B cell (primary cell): ENCODE results near the gene DOCK3. TPM values are rescaled to one million over a fixed set of nuclear protein-coding genes. Genes with fewer than 3 reads are reported as not detected.

Experiments used
- ATAC-seq: fragments of 200-7000 bp; cut with Tn5 transposase; one replicate; pipeline ENCODE4 v1.10.0; 2021; ENCODE audit warnings: low read depth, mild to moderate bottlenecking, moderate number of reproducible peaks, moderate library complexity
- CTCF ChIA-PET: fragments of 350-600 bp; sonication (Branson Sonifier 250); formaldehyde crosslinking; loops from one replicate; lab custom pipeline; 2021; ENCODE audit warnings: antibody characterized with exemption, inconsistent platforms; lab: Charles Lee
- POLR2A ChIA-PET: fragments of 350-600 bp; sonication (Branson Sonifier 250); formaldehyde crosslinking; loops from one replicate; lab custom pipeline; 2021; ENCODE audit warnings: antibody characterized with exemption; lab: Charles Lee
- DNase-seq: peaks from one replicate; pipeline ENCODE4 v3.0.0; 2013
- H2AFZ ChIP-seq: 2 replicates; pipeline ENCODE4 v1.6.1; 2012; ENCODE audit warnings: mild to moderate bottlenecking, low read depth, low read length; ENCODE audit not compliant: insufficient read depth, poor library complexity, severe bottlenecking
- H3K27ac ChIP-seq, 2 donors: 1 replicate in 1 of 2; 2 replicates in 1 of 2; pipeline ENCODE4 v1.5.1; 2012 to 2013; ENCODE audit warnings: low read length in 2 of 2, mild to moderate bottlenecking in 2 of 2, moderate library complexity in 1 of 2
- H3K27me3 ChIP-seq, 4 experiments: fragments of 200-600 bp in 1 of 4; sonication (generic) in 1 of 4; replicated peaks in 1 of 4; 1 replicate in 2 of 4; 2 replicates in 2 of 4; pipeline versions ENCODE4 v1.6.1 to v1.7.0; 2013 to 2016; ENCODE audit warnings: low read length in 3 of 4, mild to moderate bottlenecking in 2 of 4, mixed read lengths in 1 of 4, moderate library complexity in 1 of 4; ENCODE audit not compliant: insufficient read depth in 4 of 4, control insufficient read depth in 3 of 4; ENCODE audit errors: control extremely low read depth in 1 of 4
- H3K36me3 ChIP-seq, 2 experiments: replicated peaks in 1 of 2; 1 replicate in 1 of 2; 2 replicates in 1 of 2; pipeline versions ENCODE4 v1.6.1 to v1.7.1; 2013; ENCODE audit warnings: low read length in 1 of 2; ENCODE audit not compliant: insufficient read depth in 2 of 2, control insufficient read depth in 1 of 2; ENCODE audit errors: control extremely low read depth in 1 of 2, extremely low read depth in 1 of 2
- H3K4me1 ChIP-seq, 2 donors: fragments of 200-600 bp in 1 of 2; sonication (generic) in 1 of 2; 1 replicate in 1 of 2; 2 replicates in 1 of 2; pipeline versions ENCODE4 v1.5.1 to v1.6.1; 2013 to 2017; ENCODE audit warnings: low read length in 2 of 2; ENCODE audit not compliant: control insufficient read depth in 2 of 2, insufficient read depth in 2 of 2
- H3K4me2 ChIP-seq: replicated peaks from 2 replicates; pipeline ENCODE3; 2012; ENCODE audit warnings: mild to moderate bottlenecking, low read depth, low read length; ENCODE audit not compliant: poor library complexity, severe bottlenecking
- H3K4me3 ChIP-seq, 5 experiments: fragments of 200-600 bp in 1 of 5; sonication (generic) in 1 of 5; 1 replicate in 3 of 5; 2 replicates in 2 of 5; pipeline versions ENCODE4 v1.5.1 to v1.7.0; 2011 to 2016; ENCODE audit warnings: low read length in 4 of 5, mild to moderate bottlenecking in 4 of 5, low read depth in 2 of 5, control low read depth in 1 of 5, moderate library complexity in 1 of 5; ENCODE audit not compliant: insufficient read depth in 1 of 5; ENCODE audit errors: control extremely low read depth in 1 of 5, extremely low read depth in 1 of 5
- H3K79me2 ChIP-seq: fragments of 200-600 bp; sonication (generic); one replicate; pipeline ENCODE4 v1.6.0; 2016; ENCODE audit warnings: low read length; ENCODE audit not compliant: control insufficient read depth, insufficient read depth
- H3K9ac ChIP-seq: fragments of 200-600 bp; sonication (generic); 2 replicates; pipeline ENCODE4 v1.6.1; 2017; ENCODE audit warnings: mild to moderate bottlenecking, low read length, moderate library complexity
- H3K9me3 ChIP-seq, 3 donors: one replicate each; pipeline versions ENCODE4 v1.6.1 to v1.7.1; 2013; ENCODE audit warnings: low read length in 2 of 3; ENCODE audit not compliant: control insufficient read depth in 2 of 3, insufficient read depth in 1 of 3; ENCODE audit errors: control extremely low read depth in 1 of 3
- H4K20me1 ChIP-seq: 2 replicates; pipeline ENCODE4 v1.6.0; 2012; ENCODE audit warnings: mild to moderate bottlenecking, low read length; ENCODE audit not compliant: insufficient read depth, control insufficient read depth, poor library complexity, severe bottlenecking
- H3K27ac Mint-ChIP-seq: one replicate; pipeline ENCODE4 v1.8.0; 2021; ENCODE audit warnings: mixed read lengths
- H3K27me3 Mint-ChIP-seq: one replicate; pipeline ENCODE4 v1.8.0; 2021; ENCODE audit warnings: mixed read lengths
- H3K4me1 Mint-ChIP-seq: one replicate; pipeline ENCODE4 v1.8.0; 2021; ENCODE audit warnings: mixed read lengths
- H3K4me3 Mint-ChIP-seq: one replicate; pipeline ENCODE4 v1.8.0; 2021; ENCODE audit warnings: mixed read lengths
- H3K9me3 Mint-ChIP-seq: one replicate; pipeline ENCODE4 v1.8.0; 2022; ENCODE audit warnings: mixed read lengths; ENCODE audit not compliant: insufficient read depth
- EZH2 ChIP-seq: IDR thresholded peaks from 2 replicates; pipeline ENCODE4 v1.6.1; 2012; ENCODE audit warnings: borderline replicate concordance, low read depth, mild to moderate bottlenecking, moderate library complexity, low read length; ENCODE audit not compliant: insufficient read depth, poor library complexity, severe bottlenecking
- WGBS: methylation state at CpG from one replicate; pipeline ENCODE4 v1.1.5; 2013; ENCODE audit warnings: missing lambda C conversion rate; ENCODE audit not compliant: insufficient coverage; 5-methylcytosine and 5-hydroxymethylcytosine counted together
- intact Hi-C: fragments of 100-400 bp; cut with micrococcal nuclease; formaldehyde crosslinking; loops from one replicate; pipeline ENCODE4 v1.10.0; 2022
- polyA plus RNA-seq: library from polyadenylated mRNA; depleted of rRNA; stranded (reverse); fragments of >200 nt; gene quantifications from 2 replicates; pipeline ENCODE4 v1.2.3, GENCODE V29; 2012
- total RNA-seq, 2 donors: library from RNA; stranded (reverse); fragments of 120-200 nt in 1 of 2; gene quantifications; 1 replicate in 1 of 2; 2 replicates in 1 of 2; pipeline versions ENCODE4 v1.2.3 to v1.2.4, GENCODE V29; 2013 to 2022
- TF ChIP-seq, protein P1 (sequence below): fragments of 200-600 bp; IDR thresholded peaks from one replicate; pipeline ENCODE4 v1.8.0; 2022; ENCODE audit warnings: antibody characterized with exemption, mild to moderate bottlenecking

DOCK3 gene
- total and polyA plus RNA-seq, 2 donors (not counting 1 experiment from before 2014, with no cell fraction given), result 0.06 to 0.30 TPM

DNA sequence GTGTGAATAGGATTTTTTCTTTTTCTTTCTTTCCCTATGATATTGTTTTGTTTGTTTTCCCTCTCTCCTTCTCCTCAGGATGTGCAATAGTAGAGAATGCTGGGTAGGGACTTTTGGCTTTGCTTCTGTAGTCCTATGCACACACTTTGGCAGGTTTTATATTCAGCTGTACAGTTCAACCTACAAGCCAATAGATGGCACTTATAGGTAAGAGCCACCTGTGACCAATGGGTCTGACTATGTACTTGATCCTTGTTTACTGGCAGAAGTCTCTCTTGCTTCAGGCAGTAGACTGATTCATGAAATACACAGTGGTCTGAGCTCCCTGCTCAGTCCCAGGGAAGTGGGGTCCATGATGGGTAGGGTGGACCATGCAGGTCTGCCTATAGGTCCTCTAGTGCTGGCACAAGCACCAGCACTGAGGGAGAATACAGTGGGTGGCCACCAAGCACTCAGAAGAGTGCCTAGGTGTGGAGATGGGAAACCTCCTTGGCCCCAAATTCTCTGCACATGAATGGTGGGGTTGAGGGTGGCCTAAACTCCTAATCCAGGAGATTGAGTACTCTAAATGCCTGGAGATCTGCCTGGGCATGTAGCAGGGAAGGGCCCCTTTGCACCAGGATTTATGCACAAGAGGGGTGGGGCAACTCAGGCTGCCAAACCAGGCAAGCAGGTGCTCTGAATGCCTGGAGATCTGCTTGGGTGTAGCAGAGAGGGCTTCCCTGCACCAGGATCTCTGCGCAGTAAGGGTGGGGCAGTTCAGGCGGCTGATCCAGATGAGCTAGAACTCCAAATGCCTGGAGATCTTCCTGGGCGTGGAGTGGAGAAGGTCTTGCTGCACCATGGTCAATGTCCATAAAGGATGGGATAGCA, 176.1 kb downstream of the DOCK3 start:
- ATAC-seq (no peak), DNase-seq (no peak)
- POLR2A ChIA-PET, result no interaction called here
- Histone ChIP-seq H3K9ac (no peak overlapping the region), H3K4me1 (no peaks in the 10 kb centered on the region), H3K9me3 (peaks cover 0 to 18% (median 6%) of the 10 kb centered on the region in 3 donors), H3K4me2 (no peak overlapping the region), H3K27ac (no peak overlapping the region), H3K27me3 (no peaks in the 10 kb centered on the region), H2AFZ (no peak overlapping the region), H3K79me2 (no peaks in the 10 kb centered on the region), H4K20me1 (no peaks in the 10 kb centered on the region), H3K4me3 (no peak overlapping the region), H3K36me3 (no peaks in the 10 kb centered on the region)
- 97% methylated on average over 3 of the region's 3 CpGs for WGBS
- Mint-ChIP-seq H3K9me3 (peaks cover 19% of the 10 kb centered on the region), H3K27ac (no peak overlapping the region), H3K4me3 (no peak overlapping the region), H3K27me3 (peaks cover 24% of the 10 kb centered on the region), H3K4me1 (no peaks in the 10 kb centered on the region)
- intact Hi-C loops, result no loop called here
- CTCF ChIA-PET, result no interaction called here
- TF ChIP-seq EZH2, result no peak
- TF ChIP-seq, protein P1, sequence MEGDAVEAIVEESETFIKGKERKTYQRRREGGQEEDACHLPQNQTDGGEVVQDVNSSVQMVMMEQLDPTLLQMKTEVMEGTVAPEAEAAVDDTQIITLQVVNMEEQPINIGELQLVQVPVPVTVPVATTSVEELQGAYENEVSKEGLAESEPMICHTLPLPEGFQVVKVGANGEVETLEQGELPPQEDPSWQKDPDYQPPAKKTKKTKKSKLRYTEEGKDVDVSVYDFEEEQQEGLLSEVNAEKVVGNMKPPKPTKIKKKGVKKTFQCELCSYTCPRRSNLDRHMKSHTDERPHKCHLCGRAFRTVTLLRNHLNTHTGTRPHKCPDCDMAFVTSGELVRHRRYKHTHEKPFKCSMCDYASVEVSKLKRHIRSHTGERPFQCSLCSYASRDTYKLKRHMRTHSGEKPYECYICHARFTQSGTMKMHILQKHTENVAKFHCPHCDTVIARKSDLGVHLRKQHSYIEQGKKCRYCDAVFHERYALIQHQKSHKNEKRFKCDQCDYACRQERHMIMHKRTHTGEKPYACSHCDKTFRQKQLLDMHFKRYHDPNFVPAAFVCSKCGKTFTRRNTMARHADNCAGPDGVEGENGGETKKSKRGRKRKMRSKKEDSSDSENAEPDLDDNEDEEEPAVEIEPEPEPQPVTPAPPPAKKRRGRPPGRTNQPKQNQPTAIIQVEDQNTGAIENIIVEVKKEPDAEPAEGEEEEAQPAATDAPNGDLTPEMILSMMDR, result no peak

DNA sequence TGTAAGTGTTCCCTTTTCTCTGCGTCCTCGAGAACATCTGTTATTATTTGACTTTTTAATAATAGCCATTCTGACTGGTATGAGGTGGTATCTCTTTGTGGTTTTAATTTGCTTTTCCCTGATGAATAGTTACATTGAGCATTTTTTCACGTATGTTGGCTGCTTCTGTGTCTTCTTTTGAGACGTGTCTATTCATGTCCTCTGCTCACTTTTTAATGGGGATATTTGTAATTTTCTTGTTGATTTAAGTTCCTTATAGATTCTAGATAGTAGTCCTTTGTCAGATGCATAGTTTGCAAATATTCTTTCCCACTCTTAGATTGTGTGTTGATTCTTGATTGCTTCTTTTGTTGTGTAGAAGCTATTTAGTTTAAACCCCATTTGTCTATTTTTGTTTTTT, 179.2 kb downstream of the DOCK3 start:
- Mint-ChIP-seq H3K9me3 (peaks cover 5% of the 10 kb centered on the region), H3K27ac (no peak overlapping the region), H3K4me1 (no peaks in the 10 kb centered on the region), H3K27me3 (peaks cover 14% of the 10 kb centered on the region), H3K4me3 (no peak overlapping the region)
- Histone ChIP-seq H3K4me1 (no peaks in the 10 kb centered on the region), H3K27ac (no peak overlapping the region), H3K79me2 (no peaks in the 10 kb centered on the region), H4K20me1 (no peaks in the 10 kb centered on the region), H3K4me2 (no peak overlapping the region), H3K4me3 (no peak overlapping the region), H3K9ac (no peak overlapping the region), H3K27me3 (no peaks in the 10 kb centered on the region), H3K9me3 (peaks cover 0 to 16% (median 0%) of the 10 kb centered on the region in 3 donors), H3K36me3 (no peaks in the 10 kb centered on the region), H2AFZ (no peak overlapping the region)
- ATAC-seq, result no peak
- intact Hi-C loops, result no loop called here
- POLR2A ChIA-PET, result no interaction called here
- no CpG with 5 or more reads among the region's 4 CpGs for WGBS
- CTCF ChIA-PET, result no interaction called here
- no peak for DNase-seq
- TF ChIP-seq, protein P1, result no peak
- no peak for TF ChIP-seq EZH2
